Endothelial cell of umbilical vein (primary cell): ENCODE data around the gene MYMX. TPM values are rescaled to one million over a fixed set of nuclear protein-coding genes. Genes with fewer than 3 reads are reported as not detected.

Experiments used
- BruUV-seq: library from RNA; stranded (reverse); fragments of 400-500 nt; replicated peaks from 2 replicates; lab custom pipeline; 2021; lab: Mats Ljungman, UMichigan
- CTCF ChIA-PET: fragments of 300-600, 350-600 bp; sonication (Branson Sonifier 250); formaldehyde crosslinking; loops from one replicate; lab custom pipeline; 2021; ENCODE audit warnings: antibody characterized with exemption, inconsistent platforms; lab: Charles Lee
- POLR2A ChIA-PET: fragments of 300-600, 350-600 bp; sonication (Branson Sonifier 250); formaldehyde crosslinking; loops from one replicate; lab custom pipeline; 2021; ENCODE audit warnings: antibody characterized with exemption, inconsistent platforms; lab: Charles Lee
- DNase-seq: peaks from one replicate; pipeline ENCODE4 v3.0.0-alpha.2; 2011; ENCODE audit warnings: low read depth, low spot score
- FAIRE-seq: peaks from 2 replicates; lab custom pipeline; 2011; peaks lifted over from hg19 to GRCh38; lab: Jason Lieb, UNC
- H2AFZ ChIP-seq: 2 replicates; pipeline ENCODE4 v1.6.0; 2012; ENCODE audit warnings: low read depth, low read length, control low read depth, inconsistent platforms
- H3K27ac ChIP-seq: 2 replicates; pipeline ENCODE4 v1.5.1; 2011; ENCODE audit warnings: low read depth, mild to moderate bottlenecking, control low read depth, low read length, moderate library complexity; ENCODE audit not compliant: insufficient read depth
- H3K27me3 ChIP-seq, 2 experiments: 2 replicates each; pipeline versions ENCODE4 v1.6.0 to v1.6.1; 2011; ENCODE audit warnings: low read length in 2 of 2, mixed read lengths in 1 of 2; ENCODE audit not compliant: control insufficient read depth in 2 of 2, insufficient read depth in 2 of 2
- H3K36me3 ChIP-seq, 2 experiments: 2 replicates in 1 of 2; 3 replicates in 1 of 2; pipeline ENCODE4 v1.5.1; 2011; ENCODE audit warnings: low read length in 2 of 2, mild to moderate bottlenecking in 1 of 2, moderate library complexity in 1 of 2; ENCODE audit not compliant: control insufficient read depth in 2 of 2, insufficient read depth in 2 of 2; ENCODE audit errors: extremely low read depth in 1 of 2
- H3K4me1 ChIP-seq: 3 replicates; pipeline ENCODE4 v1.5.1; 2011; ENCODE audit warnings: mild to moderate bottlenecking, low read length; ENCODE audit not compliant: control insufficient read depth, insufficient read depth; ENCODE audit errors: extremely low read depth
- H3K4me2 ChIP-seq: 2 replicates; pipeline ENCODE4 v1.6.1; 2011; ENCODE audit warnings: low read length, control low read depth, mixed read lengths; ENCODE audit not compliant: insufficient read depth
- H3K4me3 ChIP-seq, 3 experiments: fragments of 200-600 bp in 1 of 3; sonication (generic), shearing (Covaris generic) in 1 of 3; replicated peaks in 1 of 3; 2 replicates each; pipeline ENCODE4 v1.5.1; 2011 to 2016; ENCODE audit warnings: control low read depth in 3 of 3, low read length in 3 of 3, mild to moderate bottlenecking in 2 of 3, inconsistent platforms in 1 of 3, low read depth in 1 of 3, moderate library complexity in 1 of 3; ENCODE audit not compliant: insufficient read depth in 1 of 3
- H3K79me2 ChIP-seq: 2 replicates; pipeline ENCODE4 v1.6.0; 2012; ENCODE audit warnings: low read length, inconsistent platforms; ENCODE audit not compliant: control insufficient read depth, insufficient read depth
- H3K9ac ChIP-seq: replicated peaks from 2 replicates; pipeline ENCODE3; 2011; ENCODE audit warnings: low read length, control low read depth; ENCODE audit not compliant: insufficient read depth; ENCODE audit errors: extremely low read depth
- H3K9me1 ChIP-seq: replicated peaks from 3 replicates; pipeline ENCODE4 v1.6.0; 2011; ENCODE audit warnings: mild to moderate bottlenecking, low read length; ENCODE audit not compliant: control insufficient read depth, insufficient read depth; ENCODE audit errors: extremely low read depth
- H3K9me3 ChIP-seq: replicated peaks from 2 replicates; pipeline ENCODE4 v1.5.1; 2012; ENCODE audit warnings: low read length, inconsistent platforms; ENCODE audit not compliant: control insufficient read depth, insufficient read depth
- H4K20me1 ChIP-seq: replicated peaks from 2 replicates; pipeline ENCODE3; 2011; ENCODE audit warnings: mild to moderate bottlenecking, low read length; ENCODE audit not compliant: control insufficient read depth, insufficient read depth; ENCODE audit errors: extremely low read depth
- EZH2 ChIP-seq: IDR thresholded peaks from 2 replicates; pipeline ENCODE4 v1.6.1; 2012; ENCODE audit warnings: borderline replicate concordance, low read depth, mild to moderate bottlenecking, moderate library complexity, low read length, inconsistent platforms; ENCODE audit not compliant: severe bottlenecking
- FOS ChIP-seq: IDR thresholded peaks from 2 replicates; pipeline ENCODE4 v1.6.1; 2011; ENCODE audit warnings: mild to moderate bottlenecking, low read length, moderate library complexity, borderline replicate concordance; ENCODE audit not compliant: insufficient read depth
- GATA2 ChIP-seq: IDR thresholded peaks from 2 replicates; pipeline ENCODE4 v1.7.0; 2011; ENCODE audit warnings: low read depth, mild to moderate bottlenecking, moderate library complexity, mixed read lengths, low read length; ENCODE audit not compliant: insufficient read length, insufficient read depth
- JUN ChIP-seq: IDR thresholded peaks from 2 replicates; pipeline ENCODE4 v1.6.1; 2011; ENCODE audit warnings: borderline replicate concordance, low read depth; ENCODE audit not compliant: insufficient read length, insufficient read depth
- MYC ChIP-seq: IDR thresholded peaks from one replicate; pipeline ENCODE4 v1.6.1; 2011; ENCODE audit warnings: mild to moderate bottlenecking, low read depth, low read length
- POLR2A ChIP-seq: IDR thresholded peaks from 2 replicates; pipeline ENCODE4 v1.6.1; 2012; ENCODE audit warnings: low read depth, mild to moderate bottlenecking, control low read depth, low read length
- POLR2AphosphoS5 ChIP-seq: IDR thresholded peaks from 2 replicates; pipeline ENCODE4 v1.6.1; 2012; ENCODE audit warnings: low read depth, mild to moderate bottlenecking, control low read depth, low read length, moderate library complexity; ENCODE audit not compliant: insufficient read depth
- dilution Hi-C: fragments of 300-500 bp; cut with MboI; formaldehyde crosslinking; loops from one replicate; pipeline ENCODE4 v1.15.0; 2019; ENCODE audit warnings: low sequenced_read_pairs; ENCODE audit not compliant: extremely low pct_ligation_motif_present
- intact Hi-C: fragments of 100-400 bp; cut with micrococcal nuclease; formaldehyde crosslinking; loops from one replicate; pipeline ENCODE4 v1.10.0; 2022
- polyA plus RNA-seq, 4 experiments: library from polyadenylated mRNA; depleted of rRNA in 3 of 4; stranded (reverse) in 3 of 4; unstranded in 1 of 4; fragments of >200 nt; gene quantifications; 2 replicates each; pipeline versions ENCODE4 v1.2.1 to v1.2.3, GENCODE V29; 2011 to 2012; ENCODE audit warnings: missing spikeins in 1 of 4
- total RNA-seq: library from RNA; stranded (reverse); gene quantifications from 2 replicates; pipeline ENCODE4 v1.2.3, GENCODE V29; 2021
- TF ChIP-seq, protein P1 (sequence below), 2 donors: IDR thresholded peaks; 1 replicate in 1 of 2; 2 replicates in 1 of 2; pipeline ENCODE4 v1.5.1; 2011; ENCODE audit warnings: low read length in 2 of 2, mild to moderate bottlenecking in 2 of 2, moderate library complexity in 2 of 2, control low read depth in 1 of 2, inconsistent platforms in 1 of 2, low read depth in 1 of 2; ENCODE audit not compliant: insufficient read depth in 1 of 2; ENCODE audit errors: extremely low read depth in 1 of 2
- TF ChIP-seq, protein P2 (sequence below): IDR thresholded peaks from 2 replicates; pipeline ENCODE4 v1.6.1; 2011; ENCODE audit not compliant: insufficient read depth, insufficient read length

MYMX gene
- total and polyA plus RNA-seq, 2 donors (not counting 3 experiments of a cell fraction or from before 2014, with no cell fraction given): 0.18 TPM; not detected in 1

DNA sequence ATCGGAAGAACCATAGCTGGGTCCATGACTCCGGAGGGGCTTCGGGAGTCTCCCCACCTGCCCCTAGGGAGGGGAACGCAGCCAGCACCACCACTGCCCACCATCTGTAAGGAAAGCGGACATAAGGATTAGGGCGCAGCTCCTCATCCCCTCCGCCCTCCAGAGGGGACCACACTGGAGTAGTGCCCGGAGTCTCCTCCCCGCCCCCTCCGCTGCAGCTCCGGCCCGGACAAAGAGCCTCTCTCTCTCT lies 40.0 kb downstream of the MYMX start:
- DNase-seq (no peak), FAIRE-seq (peak; percentile 8)
- no peaks in the 10 kb centered on the region for H4K20me1 ChIP-seq
- no peaks in the 10 kb centered on the region for H3K9me1 ChIP-seq
- H3K9ac ChIP-seq: peak overlapping the region; percentile 69
- peaks cover 13% of the 10 kb centered on the region for H3K4me1 ChIP-seq
- CTCF ChIA-PET: interaction anchor here (0.8 to 3.3 kb wide), 21 partner anchors 11 to 160 kb away, joined by 3 to 38 read pairs (median 4); partner anchors contain the start of gene HSP90AB1
- H3K36me3 ChIP-seq: peaks cover 19 to 50% of the 10 kb centered on the region in 2 experiments
- no TSS peak for BruUV-seq
- H3K9me3 ChIP-seq: no peaks in the 10 kb centered on the region
- intact Hi-C loops (loop anchor here (1.0 to 2.0 kb wide), 3 partner anchors 9 to 84 kb away; partner anchors contain the start of gene HSP90AB1), dilution Hi-C loops (no loop called here)
- H3K27ac ChIP-seq: peak overlapping the region; percentile 49
- TF ChIP-seq POLR2AphosphoS5: no peak
- TF ChIP-seq FOS: no peak
- TF ChIP-seq, protein P1, sequence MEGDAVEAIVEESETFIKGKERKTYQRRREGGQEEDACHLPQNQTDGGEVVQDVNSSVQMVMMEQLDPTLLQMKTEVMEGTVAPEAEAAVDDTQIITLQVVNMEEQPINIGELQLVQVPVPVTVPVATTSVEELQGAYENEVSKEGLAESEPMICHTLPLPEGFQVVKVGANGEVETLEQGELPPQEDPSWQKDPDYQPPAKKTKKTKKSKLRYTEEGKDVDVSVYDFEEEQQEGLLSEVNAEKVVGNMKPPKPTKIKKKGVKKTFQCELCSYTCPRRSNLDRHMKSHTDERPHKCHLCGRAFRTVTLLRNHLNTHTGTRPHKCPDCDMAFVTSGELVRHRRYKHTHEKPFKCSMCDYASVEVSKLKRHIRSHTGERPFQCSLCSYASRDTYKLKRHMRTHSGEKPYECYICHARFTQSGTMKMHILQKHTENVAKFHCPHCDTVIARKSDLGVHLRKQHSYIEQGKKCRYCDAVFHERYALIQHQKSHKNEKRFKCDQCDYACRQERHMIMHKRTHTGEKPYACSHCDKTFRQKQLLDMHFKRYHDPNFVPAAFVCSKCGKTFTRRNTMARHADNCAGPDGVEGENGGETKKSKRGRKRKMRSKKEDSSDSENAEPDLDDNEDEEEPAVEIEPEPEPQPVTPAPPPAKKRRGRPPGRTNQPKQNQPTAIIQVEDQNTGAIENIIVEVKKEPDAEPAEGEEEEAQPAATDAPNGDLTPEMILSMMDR (IDR thresholded peaks at IDR 0.05; ENCODE audit: extremely low read depth in 1 of 2, insufficient read depth in 1 of 2, low read depth in 1 of 2, low read length in 2 of 2): no peak
- TF ChIP-seq MYC: no peak
- no peak for TF ChIP-seq POLR2A
- TF ChIP-seq, protein P2, sequence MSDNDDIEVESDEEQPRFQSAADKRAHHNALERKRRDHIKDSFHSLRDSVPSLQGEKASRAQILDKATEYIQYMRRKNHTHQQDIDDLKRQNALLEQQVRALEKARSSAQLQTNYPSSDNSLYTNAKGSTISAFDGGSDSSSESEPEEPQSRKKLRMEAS: no peak
- no peak for TF ChIP-seq EZH2
- no peak for TF ChIP-seq GATA2
- no peak for TF ChIP-seq JUN
- no peaks in the 10 kb centered on the region for H3K27me3 ChIP-seq
- H3K4me2 ChIP-seq: peak overlapping the region; percentile 63
- POLR2A ChIA-PET: interaction anchor here (0.6 to 2.9 kb wide), 5 partner anchors 10 to 160 kb away, joined by 3 to 49 read pairs (median 4); partner anchors contain the start of genes HSP90AB1 and TMEM63B
- peaks cover 31% of the 10 kb centered on the region for H3K79me2 ChIP-seq
- H3K4me3 ChIP-seq: peak overlapping the region; percentile 67 to 89 (median 74)
- no peak overlapping the region for H2AFZ ChIP-seq
